Upper lobe of left lung (tissue), 6 donors: Measurements from ENCODE around the gene DYRK3. TPM values are rescaled to one million over a fixed set of nuclear protein-coding genes. Genes with fewer than 3 reads are reported as not detected.

Experiments used
- ATAC-seq, 2 donors: fragments of 200-7000 bp; cut with Tn5 transposase; one replicate each; pipeline ENCODE4 v1.9.1; 2022; ENCODE audit warnings: mild to moderate bottlenecking in 2 of 2, moderate library complexity in 2 of 2; ENCODE audit not compliant: low FRiP score in 2 of 2
- DNase-seq, 2 donors: peaks; one replicate each; pipeline ENCODE4 v3.0.0-alpha.2; 2019 to 2020
- H3K27ac ChIP-seq, 4 donors: fragments of 200-600 bp; sonication (generic); one replicate each; pipeline ENCODE4 v1.5.1; 2016 to 2019
- H3K27me3 ChIP-seq, 4 donors: fragments of 200-600 bp; sonication (generic); one replicate each; pipeline ENCODE4 v1.5.1; 2017 to 2019
- H3K36me3 ChIP-seq, 4 donors: fragments of 200-600 bp; sonication (generic); one replicate each; pipeline ENCODE4 v1.5.1; 2016 to 2019
- H3K4me1 ChIP-seq, 4 donors: fragments of 200-600 bp; sonication (generic); one replicate each; pipeline ENCODE4 v1.5.1; 2018 to 2019
- H3K4me3 ChIP-seq, 4 donors: fragments of 200-600 bp; sonication (generic); one replicate each; pipeline ENCODE4 v1.5.1; 2017 to 2019; ENCODE audit warnings: mild to moderate bottlenecking in 2 of 4, moderate library complexity in 1 of 4
- H3K9me3 ChIP-seq, 4 donors: fragments of 200-600 bp; sonication (generic); one replicate each; pipeline ENCODE4 v1.5.1; 2018 to 2019
- CTCF ChIP-seq, 6 experiments: fragments of 450-650 bp in 4 of 6; fragments of 200-600 bp in 2 of 6; sonication (generic) in 2 of 6; IDR thresholded peaks; one replicate each; pipeline ENCODE4 v1.5.1; 2016 to 2019; ENCODE audit warnings: antibody characterized with exemption in 6 of 6
- EP300 ChIP-seq, 4 donors: sonication (generic); formaldehyde crosslinking; IDR thresholded peaks; one replicate each; pipeline ENCODE4 v1.5.1; 2017; ENCODE audit warnings: antibody characterized with exemption in 4 of 4, control low read depth in 2 of 4
- POLR2A ChIP-seq, 4 donors: fragments of 450-650 bp; IDR thresholded peaks; one replicate each; pipeline ENCODE4 v1.5.1; 2016 to 2017; ENCODE audit warnings: antibody characterized with exemption in 4 of 4, mild to moderate bottlenecking in 2 of 4
- POLR2AphosphoS5 ChIP-seq, 2 donors: sonication (generic); formaldehyde crosslinking; IDR thresholded peaks; one replicate each; pipeline ENCODE4 v1.5.1; 2017; ENCODE audit warnings: antibody characterized with exemption in 2 of 2
- WGBS, 2 donors: methylation state at CpG; one replicate each; pipeline ENCODE4 v1.1.5; 2017 to 2018; 5-methylcytosine and 5-hydroxymethylcytosine counted together
- total RNA-seq, 6 donors: library from RNA; depleted of rRNA in 4 of 6; stranded (reverse); fragments of >200 nt in 4 of 6; gene quantifications; one replicate each; pipeline versions ENCODE4 v1.1.0 to v1.2.1, GENCODE V29; 2016 to 2021
- donor health status: DM: no; HTN: no; CAD: no; lungs with moderate emphysema.
- donor health status: DM: no; HTN: yes; CAD: no; lungs with severe emphysema.

DYRK3 gene
- total RNA-seq, 6 donors from 2014 or later: 4.1 to 20.7 (median 7.0) TPM

GRCh38 chr1:206681359-206681758, 46.0 kb downstream of the DYRK3 start:
- Histone ChIP-seq H3K4me3 (no peak overlapping the region), H3K4me1 (peaks cover 0 to 10% (median 7%) of the 10 kb centered on the region in 4 donors)
- 66 to 84% methylated on average over 2 of the region's 2 CpGs for WGBS, 2 donors

GRCh38 chr1:206682111-206682510, 46.8 kb downstream of the DYRK3 start:
- Histone ChIP-seq H3K27me3 (no peaks in the 10 kb centered on the region), H3K4me1 (peaks cover 7 to 18% (median 14%) of the 10 kb centered on the region in 4 donors), H3K27ac (no peak overlapping the region), H3K4me3 (no peak overlapping the region), H3K9me3 (no peaks in the 10 kb centered on the region), H3K36me3 (no peaks in the 10 kb centered on the region)
- ATAC-seq (no peak), DNase-seq (no peak)
- WGBS, 2 donors: 78 to 86% methylated on average over 3 of the region's 3 CpGs
- TF ChIP-seq CTCF (IDR thresholded peaks at IDR 0.05) (no peak), POLR2A (IDR thresholded peaks at IDR 0.05) (no peak), POLR2AphosphoS5 (IDR thresholded peaks at IDR 0.05) (no peak), EP300 (IDR thresholded peaks at IDR 0.05) (no peak)

More at GRCh38 chr1:206681359-206681758, 46.0 kb downstream of the DYRK3 start:
- no peak for DNase-seq
- H3K27ac ChIP-seq: no peak overlapping the region
- H3K36me3 ChIP-seq: no peaks in the 10 kb centered on the region
- H3K27me3 ChIP-seq: no peaks in the 10 kb centered on the region
- no peak for TF ChIP-seq CTCF (IDR thresholded peaks at IDR 0.05)
- TF ChIP-seq POLR2AphosphoS5 (IDR thresholded peaks at IDR 0.05): no peak
- TF ChIP-seq EP300 (IDR thresholded peaks at IDR 0.05): no peak
- TF ChIP-seq POLR2A (IDR thresholded peaks at IDR 0.05): no peak
- no peak for ATAC-seq
- H3K9me3 ChIP-seq: no peaks in the 10 kb centered on the region

- 84 to 89% methylated on average over 6 of the region's 6 CpGs for WGBS, 2 donors
- TF ChIP-seq CTCF (IDR thresholded peaks at IDR 0.05) (no peak), POLR2A (IDR thresholded peaks at IDR 0.05) (no peak), POLR2AphosphoS5 (IDR thresholded peaks at IDR 0.05) (no peak), EP300 (IDR thresholded peaks at IDR 0.05) (no peak)
- no peak for ATAC-seq
These were observed 48.0 kb downstream of the DYRK3 start for GRCh38 chr1:206683313-206683712.

GRCh38 chr1:206684003-206684402, 48.7 kb downstream of the DYRK3 start:
- no peak overlapping the region for H3K27ac ChIP-seq
- H3K36me3 ChIP-seq: no peaks in the 10 kb centered on the region
- DNase-seq: no peak
- WGBS, 2 donors: 62 to 67% methylated on average over 8 of the region's 8 CpGs
- no peak for ATAC-seq
- peak overlapping the region in 2 of 4 donors; percentile 78 to 86 for H3K4me3 ChIP-seq
- no peaks in the 10 kb centered on the region for H3K9me3 ChIP-seq
- TF ChIP-seq POLR2A (IDR thresholded peaks at IDR 0.05): no peak
- TF ChIP-seq EP300 (IDR thresholded peaks at IDR 0.05): no peak
- no peak for TF ChIP-seq POLR2AphosphoS5 (IDR thresholded peaks at IDR 0.05)
- no peak for TF ChIP-seq CTCF (IDR thresholded peaks at IDR 0.05)
- H3K27me3 ChIP-seq: no peaks in the 10 kb centered on the region
- H3K4me1 ChIP-seq: peaks cover 26 to 37% (median 33%) of the 10 kb centered on the region in 4 donors

More at GRCh38 chr1:206683313-206683712, 48.0 kb downstream of the DYRK3 start:
- Histone ChIP-seq H3K9me3 (no peaks in the 10 kb centered on the region), H3K4me3 (no peak overlapping the region), H3K27me3 (no peaks in the 10 kb centered on the region), H3K4me1 (peaks cover 19 to 30% (median 26%) of the 10 kb centered on the region in 4 donors), H3K36me3 (no peaks in the 10 kb centered on the region), H3K27ac (no peak overlapping the region)
- DNase-seq: no peak
